SW480 (cell line): ENCODE data around the gene SLC22A23.
"Not testable (repeated sequence)": the region's sequence is repeated elsewhere in the genome, so short reads cannot be mapped to it uniquely, and the experiment has no call there.

ENCODE experiments used
- DNase-seq: peaks from one replicate; pipeline ENCODE4 v3.0.0-alpha.2; 2016; ENCODE audit warnings: low spot score

The SLC22A23 gene

DNA sequence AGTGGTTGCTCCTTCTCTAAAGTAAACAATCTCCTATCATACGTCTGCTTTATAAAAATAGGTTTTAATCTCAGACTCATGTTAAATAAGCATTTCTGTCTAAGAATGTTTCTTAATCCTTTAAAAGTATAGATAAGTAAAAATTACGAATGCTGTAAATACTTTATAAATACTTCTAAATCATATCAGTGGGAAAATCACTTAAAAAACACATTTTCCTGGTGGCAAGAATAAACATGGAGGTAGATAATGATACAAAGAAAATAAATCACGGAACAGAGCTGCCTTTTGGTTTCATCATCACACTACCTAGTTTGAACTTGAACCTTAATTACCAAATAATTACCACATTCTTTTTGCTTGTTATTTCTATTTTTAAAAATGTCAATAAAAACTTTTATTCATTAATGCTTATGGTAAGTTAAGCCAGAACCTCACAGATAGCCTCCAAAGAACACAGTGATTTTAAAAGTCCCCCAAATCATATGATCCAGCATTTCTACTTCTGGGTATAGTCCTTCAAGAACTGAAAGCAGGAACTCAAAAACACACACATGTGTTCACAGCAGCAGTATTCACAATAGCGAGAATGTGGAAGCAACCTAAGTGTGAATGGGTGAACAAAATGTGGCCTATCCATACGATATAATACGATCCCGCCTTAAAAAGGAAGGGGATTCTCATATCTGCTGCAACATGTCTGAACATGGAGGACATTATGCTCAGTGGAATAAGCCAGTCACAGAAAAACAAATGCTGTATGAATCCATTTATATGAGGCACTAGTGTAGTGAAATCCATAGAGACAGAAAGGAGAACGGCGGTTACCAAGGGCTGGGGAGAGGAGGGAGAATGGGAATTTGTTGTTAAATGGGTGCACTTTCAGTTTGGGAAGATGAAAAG, 72.4 kb downstream of the SLC22A23 start:
- no peak for DNase-seq

DNA sequence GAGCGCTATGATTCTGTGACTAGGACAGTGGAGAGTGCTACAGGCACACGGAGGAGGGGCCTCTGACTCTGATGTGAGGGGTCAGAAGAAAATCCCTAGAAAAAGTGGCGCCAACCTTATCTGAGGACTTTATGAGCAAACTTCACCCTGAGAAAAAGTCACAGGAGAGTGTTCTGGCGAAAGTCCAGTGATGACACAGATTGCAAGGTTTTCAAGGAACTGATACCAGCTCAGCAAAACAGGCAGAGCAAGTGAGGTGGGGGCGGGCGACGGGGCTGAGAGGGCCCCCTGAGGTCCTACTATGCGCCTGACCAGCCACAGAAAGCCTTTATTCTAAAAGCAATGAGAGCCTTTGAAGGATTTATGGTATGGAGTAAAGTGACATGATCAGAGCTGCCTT, 73.3 kb downstream of the SLC22A23 start:
- DNase-seq = no peak

DNA sequence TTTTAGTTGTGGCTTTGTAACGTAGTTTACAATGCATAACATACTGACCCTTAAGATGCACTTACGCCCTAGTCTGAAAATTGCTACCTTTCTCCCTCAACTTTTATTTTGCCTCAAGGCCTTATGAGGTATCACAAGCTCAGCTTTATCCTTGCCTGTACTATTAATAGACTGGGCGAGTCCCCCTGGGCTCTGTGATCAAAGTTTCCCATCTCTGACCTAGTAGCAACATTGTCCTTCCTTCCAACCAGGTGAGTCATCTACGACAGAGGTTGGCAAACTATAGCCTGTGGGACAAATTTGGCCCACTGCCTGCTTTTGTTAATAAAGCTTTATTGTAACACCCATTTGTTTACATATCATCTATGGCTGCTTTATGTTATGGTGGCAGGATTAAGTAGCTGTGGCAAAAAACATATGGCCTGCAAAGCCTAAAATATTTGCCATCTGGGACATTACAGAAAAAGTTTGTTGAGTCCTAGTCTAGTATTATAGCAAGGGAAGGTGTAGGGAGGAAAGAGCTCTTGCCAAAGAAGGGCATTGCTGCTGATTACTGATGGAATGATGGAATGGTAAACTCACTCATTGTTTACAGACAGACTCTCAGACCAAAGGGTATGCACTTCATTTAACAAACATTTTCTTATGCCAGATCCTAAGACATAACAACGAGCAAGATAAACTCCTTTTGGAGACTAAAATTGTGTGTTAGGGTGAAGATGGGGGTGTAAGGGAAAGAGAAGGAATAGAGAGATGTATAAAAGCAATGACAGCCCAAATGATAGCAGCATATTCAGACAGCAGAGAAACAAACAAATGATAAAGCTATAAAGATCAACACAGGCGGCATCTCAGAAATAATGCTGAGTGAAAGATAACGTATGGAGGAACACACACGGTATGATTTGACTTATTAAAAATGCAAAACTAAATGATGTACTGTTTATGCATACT, 74.2 kb downstream of the SLC22A23 start:
- DNase-seq = peak; percentile 72

DNA sequence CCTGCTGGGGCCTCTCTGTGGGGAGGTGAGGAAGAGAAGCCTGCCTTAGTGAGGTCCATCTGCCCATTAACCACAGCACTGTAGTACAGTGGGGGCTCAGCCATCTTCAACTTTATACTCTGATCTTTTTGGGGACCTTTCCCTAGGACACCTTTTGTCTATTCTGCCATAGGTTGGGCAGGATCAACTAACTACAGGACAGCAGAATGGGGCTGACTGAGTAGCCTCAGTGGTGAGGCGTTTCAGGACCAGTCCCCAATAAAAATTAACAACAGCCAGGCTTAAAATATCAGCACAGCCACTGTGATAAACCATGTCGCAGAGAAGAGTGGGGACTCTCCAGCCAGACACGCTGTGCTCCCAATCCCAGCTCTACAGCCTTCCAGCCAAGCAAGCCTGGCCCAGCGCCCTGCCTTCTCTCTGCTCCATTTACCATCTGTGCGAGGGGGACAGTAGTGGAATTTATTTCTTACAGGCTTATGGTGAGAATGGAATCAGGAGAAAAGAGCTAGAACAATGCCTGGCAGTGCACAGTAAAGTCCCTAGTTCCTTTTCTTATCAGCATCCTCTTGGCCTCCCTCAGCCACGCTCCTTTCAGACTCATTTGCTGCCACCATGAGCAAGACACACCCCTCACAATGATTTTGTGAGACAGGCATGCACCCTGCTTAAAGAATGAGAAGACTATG, 75.5 kb downstream of the SLC22A23 start:
- DNase-seq = no peak

DNA sequence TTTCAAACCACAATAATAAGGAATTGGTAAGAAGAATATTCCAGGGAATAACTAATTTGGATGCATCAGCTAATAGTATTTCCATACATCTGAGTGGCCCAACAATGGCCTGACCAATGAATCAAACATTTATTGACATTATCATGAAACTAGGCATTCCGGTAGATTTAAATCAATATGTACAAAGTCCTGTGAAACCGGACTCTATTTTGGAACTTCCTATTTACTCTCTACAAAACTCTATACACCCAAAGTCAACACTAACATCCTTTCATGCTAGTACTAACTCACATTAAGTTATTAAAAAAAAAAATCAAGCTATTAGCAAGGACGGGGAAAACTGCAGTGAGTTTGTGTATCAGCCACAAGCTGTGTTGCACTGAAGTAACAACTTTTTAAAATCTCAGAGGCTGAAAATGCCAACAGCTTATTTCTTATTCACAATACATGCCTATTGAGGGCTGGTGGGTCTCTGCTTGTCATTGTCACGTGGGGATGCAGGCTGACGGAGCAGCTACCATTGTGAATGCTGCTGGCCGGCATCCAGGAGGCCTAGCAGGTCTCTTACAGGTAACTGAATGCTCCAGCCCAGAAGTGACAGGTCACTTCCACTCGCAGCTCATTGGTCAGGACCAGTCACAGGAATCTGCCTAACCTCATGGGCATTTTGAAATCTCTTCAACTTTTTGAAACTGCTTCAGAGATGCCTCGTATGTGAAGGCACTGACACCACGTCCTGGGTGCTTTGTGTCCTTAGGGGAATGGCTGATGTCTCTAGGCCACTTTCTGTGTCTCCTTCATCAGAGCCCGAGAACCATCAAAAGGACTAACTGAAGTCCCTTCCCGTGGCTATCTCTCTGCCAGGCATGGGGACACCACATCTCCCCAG, 76.3 kb downstream of the SLC22A23 start:
- no peak for DNase-seq

DNA sequence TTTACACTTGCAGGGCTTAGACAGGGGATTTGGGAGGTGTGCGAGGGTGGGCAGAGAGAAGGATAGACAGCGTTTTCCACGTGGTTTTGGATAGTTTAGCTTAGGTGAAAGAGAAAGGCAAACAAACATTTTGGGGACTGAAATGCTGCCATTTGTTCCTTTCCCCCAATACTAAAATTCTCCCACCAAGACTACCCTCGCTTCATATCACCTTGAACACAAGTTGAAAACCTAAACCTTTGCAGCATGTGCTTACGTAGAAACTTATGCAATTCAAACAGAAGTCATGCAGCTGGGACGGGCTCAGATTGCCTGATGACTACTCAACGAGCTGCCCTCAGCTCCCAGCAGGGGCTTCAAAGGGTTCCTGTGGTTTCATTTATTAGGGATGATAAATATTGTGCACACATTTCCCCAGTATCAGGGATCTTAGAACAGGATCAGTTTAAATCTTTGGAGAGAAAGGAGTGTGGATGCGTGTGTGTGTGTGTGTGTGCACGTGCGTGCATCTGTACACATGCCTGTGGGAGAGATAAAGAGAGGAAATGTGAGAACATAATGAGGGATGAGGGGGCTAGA, 77.3 kb downstream of the SLC22A23 start:
- DNase-seq = peak; percentile 71

DNA sequence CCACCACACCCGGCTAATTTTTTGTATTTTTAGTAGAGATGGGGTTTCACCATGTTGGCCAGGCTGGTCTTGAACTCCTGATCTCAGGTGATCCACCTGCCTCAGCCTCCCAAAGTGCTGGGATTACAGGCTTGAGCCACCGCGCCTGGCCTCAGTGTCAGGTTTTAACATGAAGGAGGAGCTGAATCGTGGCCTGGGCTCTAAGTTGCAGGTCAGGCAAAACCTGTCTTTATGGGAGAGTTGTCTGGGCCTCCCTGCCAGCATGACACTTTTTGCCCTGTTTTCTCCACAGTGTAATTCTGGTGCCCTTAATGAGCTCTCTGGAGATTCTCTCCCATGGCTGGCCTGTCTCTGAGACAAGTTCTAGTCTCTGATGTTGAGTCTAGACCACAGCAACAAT, 78.0 kb downstream of the SLC22A23 start:
- DNase-seq = not testable (repeated sequence)

DNA sequence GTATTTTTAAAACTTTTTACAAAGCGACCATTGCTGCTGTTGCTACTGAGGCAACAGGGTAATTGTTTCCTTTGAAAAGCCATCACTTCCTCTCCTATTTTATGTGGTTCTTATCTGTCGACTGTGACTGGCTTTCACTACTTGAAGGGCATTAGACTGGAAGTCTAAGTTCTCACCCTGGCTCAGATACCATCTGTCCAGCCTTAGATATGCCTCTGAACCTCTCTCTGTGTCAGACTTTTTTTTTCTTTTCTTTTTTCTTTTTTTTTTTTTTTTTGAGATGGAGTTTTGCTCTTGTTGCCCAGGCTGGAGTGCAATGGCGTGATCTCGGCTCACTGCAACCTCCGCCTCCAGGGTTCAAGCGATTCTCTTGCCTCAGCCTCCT, 78.5 kb downstream of the SLC22A23 start:
- DNase-seq = not testable (repeated sequence)

DNA sequence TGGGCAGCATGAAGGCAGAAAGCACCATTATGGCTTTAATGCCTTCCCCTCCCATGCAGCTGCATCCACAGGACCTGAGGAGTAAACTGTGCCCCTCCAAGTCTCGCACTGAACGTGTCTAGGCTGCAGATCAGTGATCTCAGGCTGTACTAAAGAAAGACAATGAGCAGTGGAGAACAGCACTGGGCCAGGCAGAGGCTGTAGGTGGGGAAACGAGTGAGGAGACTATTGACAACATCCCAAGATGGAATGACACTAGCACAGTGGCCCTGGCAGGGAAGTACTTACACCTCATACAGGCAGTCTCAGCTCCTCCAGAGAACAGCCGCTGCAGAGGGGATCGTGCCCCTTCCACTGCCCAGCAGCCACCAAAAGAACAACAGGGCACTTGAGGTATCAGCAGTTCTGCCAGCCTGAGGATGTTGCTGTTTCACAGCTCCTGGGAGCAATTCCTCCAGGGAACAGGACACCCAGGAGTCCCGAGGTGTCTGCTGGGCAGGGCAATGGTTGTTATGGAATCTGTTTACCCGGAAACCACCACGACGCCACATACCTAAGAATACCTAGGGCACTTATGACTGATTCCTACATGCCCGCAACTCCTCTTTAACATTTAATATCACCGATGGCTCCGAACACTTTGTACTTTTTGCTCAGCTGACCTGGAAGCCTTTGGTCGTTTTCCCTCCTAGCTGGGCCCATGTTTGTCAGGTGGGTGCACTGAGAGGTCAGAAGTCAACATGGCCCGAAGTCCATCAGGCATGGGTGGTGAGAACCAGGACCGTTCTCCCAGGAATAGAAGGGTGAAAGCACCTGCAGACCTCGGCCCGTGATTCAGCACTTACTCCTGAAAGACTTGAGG, 79.1 kb downstream of the SLC22A23 start:
- no peak for DNase-seq

DNA sequence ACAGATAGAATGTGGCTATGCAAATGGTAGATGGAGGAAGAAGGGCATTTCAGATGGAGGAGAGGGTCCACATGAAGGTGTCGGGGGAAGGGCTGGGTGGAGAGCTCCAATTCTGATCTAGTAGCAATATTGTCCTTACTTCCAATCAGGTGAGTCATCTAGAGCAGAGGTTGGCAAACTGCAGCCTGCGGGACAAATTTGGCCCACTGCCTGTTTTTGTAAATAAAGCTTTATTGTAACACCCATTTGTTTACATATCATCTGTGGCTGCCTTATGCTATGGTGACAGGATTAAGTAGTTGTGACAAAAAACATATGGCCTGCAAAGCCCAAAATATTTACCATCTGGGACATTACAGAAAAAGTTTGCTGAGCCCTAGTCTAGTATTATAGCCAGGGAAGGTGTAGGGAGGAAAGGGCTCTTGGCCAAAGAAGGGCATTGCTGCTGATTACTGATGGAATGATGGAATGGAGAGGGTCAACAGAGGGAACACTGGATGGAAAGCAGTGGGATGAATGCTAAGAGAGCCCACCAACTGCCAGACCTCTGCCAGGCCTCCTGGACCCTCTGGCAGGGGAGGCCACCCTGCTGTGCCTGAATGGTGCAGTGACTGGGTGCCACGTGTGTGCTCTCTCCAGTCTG, 79.8 kb downstream of the SLC22A23 start:
- DNase-seq = no peak

DNA sequence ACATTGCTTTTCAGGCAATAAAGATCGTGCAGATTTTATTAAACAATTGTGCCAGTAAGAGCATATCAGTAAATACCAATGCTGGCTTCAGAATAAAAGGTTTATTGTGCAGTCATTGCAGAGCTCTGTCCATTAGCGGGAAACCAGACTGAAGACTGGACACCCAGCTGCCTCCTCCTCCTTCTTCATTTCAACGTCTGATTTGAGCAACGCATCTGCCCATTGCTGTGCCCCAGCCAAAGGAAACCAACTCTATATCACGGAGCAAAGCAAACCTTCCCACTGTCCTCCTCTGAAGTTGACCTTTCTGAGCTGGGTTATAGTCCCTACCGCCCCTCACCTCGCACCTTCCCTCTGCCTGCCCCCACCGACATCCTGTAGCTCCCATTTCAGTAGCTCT, 80.8 kb downstream of the SLC22A23 start:
- no peak for DNase-seq

DNA sequence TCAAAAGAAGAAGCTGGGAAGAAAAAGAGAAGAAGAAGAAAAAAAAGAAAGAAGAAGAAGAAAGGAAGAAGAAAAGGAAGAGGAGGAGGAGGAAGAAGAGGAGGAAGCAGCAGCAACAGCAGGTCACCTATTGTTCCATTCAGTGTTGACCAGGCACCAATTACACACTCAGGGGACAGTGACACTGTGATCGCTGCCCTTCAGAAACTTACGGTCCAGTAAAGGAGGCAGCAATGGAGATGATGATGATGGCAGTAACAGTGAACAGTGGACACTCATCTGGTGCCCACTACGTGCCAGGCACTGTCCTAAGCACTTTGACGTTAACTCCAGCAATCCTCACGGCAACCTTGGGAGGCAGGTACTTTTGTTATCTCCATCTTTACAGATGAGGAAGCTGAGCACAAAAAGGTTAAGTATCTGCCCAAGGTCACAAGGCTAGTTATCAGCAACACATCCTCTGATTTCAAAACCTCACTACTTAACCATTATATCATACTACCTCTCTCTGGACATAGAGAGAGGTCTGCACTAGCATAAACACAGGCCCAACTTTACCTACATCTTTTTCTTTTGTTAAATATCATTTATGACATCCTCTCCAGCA, 83.2 kb downstream of the SLC22A23 start:
- DNase-seq = no peak

DNA sequence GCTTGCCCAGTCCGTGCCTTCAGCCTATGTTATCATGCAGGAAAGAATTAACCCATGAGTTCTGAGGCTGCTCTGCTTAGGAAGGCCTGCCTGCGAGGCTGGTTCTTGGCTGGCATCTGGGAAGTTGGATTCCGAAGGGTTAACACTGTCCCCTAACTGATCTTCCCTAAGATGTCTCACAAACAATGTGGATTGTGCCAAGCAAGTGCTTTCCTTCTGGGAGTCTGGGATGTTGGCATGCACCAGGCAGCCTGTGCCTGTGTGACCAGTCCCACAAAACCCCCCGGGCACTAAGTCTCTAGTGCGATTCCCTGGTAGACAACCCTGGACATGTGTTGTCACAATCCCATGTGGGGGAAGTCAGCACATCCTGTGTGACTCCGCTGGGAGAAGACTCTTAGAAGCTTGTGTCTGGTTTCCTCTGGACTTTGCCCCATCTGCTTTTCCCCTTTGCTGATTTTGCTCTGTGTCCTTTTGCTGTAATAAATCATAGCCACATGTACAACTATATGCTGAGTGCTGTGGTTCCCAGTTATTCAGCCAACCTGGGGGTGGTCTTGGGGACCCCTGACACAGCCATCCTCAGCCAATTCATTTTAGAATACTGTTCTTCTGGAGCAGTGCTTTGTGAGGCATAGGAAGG, 83.8 kb downstream of the SLC22A23 start:
- no peak for DNase-seq

DNA sequence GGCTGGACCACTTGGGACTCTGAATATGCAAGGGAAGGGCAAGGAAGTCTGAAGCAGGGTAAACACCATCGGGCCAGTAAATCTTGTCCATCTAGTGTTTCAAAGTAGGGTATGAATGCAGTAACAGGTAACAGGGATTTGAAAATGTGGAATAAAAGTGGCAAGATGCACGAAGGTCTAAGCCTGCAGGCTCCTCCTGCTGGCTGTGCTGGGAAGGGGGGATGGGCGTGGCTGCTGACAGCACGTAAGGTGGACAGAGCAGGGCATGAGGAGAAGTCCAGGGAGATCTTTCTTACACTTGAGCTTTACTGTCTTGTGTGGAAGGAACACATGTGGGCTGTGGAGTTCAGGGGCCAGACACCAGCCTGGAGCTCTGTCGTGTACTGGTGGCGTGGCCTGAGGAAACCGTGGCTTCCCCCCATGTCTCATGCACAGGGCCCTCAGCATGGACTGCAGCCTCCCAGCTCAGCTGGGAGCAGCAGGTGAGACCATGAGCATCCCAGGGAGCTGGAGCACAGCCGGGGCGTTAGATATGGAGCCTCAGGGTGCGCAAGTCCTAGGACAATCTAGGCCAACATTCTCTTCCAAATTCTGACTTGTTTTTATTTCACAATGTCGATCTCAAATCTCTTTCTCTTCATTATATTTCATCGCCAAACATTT, 84.5 kb downstream of the SLC22A23 start:
- no peak for DNase-seq

DNA sequence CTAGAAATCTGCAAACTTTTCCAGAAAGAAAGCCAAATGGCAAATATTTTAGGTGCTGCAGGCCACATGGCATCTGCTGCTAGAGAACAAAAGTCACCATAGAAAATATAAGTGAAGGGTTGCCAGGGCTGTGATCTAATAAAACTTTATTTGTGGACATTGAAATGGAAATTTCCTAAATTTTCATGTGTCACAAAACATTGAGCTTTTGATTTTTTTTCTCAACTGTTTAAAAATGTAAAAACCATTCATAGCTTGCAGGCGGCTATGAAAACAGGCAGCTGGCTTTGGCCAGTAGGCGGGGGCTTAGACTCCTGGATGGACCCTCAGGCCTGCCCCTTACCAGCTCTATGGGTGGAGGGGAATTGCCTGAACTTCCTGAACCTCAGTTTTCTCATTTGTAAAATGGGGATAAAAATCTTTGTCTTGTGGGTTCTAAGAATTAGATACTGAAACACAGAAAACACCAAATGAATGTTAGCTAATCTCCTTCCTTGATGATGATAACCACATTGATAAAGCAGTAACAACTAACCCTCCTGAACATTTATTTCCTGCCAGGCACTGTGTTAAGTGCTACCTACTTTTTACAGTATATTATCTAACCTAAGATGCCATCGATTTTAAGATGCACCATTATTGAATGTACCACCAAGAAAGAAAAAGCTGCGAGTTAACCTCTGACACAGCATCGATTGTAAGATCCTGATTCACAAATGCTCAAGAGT, 85.5 kb downstream of the SLC22A23 start:
- DNase-seq = no peak

DNA sequence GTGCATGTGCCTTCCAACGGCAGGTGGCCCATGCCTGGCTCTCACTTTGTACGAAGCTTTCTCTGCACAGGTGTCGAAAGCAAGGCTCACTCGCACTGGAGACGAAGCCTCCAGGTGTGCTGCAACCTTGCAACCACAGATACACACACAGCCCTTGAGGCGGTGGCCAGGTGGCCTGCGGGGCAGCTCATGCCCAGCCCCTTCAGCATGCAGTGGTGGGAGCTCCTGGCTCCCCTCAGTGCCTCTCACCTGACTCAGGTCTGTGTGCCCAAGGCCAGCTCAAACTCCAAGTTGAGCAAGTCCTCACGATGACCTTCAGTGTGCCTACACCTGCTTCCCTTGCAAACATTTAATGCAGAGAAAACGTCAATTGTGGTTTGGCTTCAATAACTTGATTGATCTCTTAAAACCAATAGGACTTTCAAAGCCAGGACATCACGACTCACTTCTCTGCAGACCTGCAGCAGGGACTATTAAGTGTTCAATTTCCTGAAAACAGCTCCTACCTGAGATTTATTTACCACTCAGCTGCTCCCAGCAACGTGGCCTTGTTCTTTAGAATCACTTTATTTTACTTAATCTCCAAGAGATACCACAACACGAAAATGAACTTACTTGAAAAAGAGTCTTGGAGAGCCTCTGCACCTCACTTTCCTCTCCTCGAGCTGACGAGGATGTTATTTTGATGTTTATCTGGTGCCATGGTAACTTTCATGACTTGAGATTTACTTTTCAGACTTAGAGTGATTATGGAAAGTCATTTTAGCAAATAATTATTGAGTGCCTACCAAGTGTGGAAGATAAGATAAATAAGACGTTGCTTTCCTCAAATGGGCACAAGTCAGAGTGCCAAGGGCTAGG, 86.3 kb downstream of the SLC22A23 start:
- DNase-seq = no peak
